ENCODE measurements around the gene ANKH.

The ANKH gene

DNA sequence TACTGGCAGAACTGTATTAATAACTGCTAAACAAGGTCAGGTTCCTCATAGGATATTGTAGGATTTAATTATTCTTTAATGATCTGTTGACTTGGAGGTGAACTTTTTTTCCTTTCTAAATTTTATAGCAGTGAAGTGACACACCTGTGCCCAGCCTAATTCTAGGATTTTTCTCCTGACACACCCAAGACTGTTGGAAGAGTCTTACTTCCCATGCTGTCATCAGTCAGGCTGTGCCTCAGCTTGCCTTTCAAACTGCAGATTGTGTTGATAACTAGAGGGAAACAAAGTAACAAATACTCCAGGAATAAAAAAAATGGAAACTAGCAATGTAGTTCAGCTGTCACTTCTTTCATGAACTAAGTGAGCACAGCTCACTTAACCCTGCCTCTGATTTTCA is 185.1 kb downstream of the ANKH start:
- TF ChIP-seq, protein P1, sequence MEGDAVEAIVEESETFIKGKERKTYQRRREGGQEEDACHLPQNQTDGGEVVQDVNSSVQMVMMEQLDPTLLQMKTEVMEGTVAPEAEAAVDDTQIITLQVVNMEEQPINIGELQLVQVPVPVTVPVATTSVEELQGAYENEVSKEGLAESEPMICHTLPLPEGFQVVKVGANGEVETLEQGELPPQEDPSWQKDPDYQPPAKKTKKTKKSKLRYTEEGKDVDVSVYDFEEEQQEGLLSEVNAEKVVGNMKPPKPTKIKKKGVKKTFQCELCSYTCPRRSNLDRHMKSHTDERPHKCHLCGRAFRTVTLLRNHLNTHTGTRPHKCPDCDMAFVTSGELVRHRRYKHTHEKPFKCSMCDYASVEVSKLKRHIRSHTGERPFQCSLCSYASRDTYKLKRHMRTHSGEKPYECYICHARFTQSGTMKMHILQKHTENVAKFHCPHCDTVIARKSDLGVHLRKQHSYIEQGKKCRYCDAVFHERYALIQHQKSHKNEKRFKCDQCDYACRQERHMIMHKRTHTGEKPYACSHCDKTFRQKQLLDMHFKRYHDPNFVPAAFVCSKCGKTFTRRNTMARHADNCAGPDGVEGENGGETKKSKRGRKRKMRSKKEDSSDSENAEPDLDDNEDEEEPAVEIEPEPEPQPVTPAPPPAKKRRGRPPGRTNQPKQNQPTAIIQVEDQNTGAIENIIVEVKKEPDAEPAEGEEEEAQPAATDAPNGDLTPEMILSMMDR (IDR thresholded peaks at IDR 0.05; ENCODE audit: low read depth, low read length) = no peak
- H3K36me3 ChIP-seq = peaks cover 47% of the 10 kb centered on the region
- no peaks in the 10 kb centered on the region for H3K4me1 ChIP-seq
- DNase-seq = no peak
- no peak overlapping the region for H3K4me3 ChIP-seq (ENCODE audit: low read depth, low read length)
- H3K27me3 ChIP-seq = no peaks in the 10 kb centered on the region
- H3K9me3 ChIP-seq = no peaks in the 10 kb centered on the region

- TF ChIP-seq, protein P1 (IDR thresholded peaks at IDR 0.05; ENCODE audit: low read depth, low read length) = peak; percentile 79
- Histone ChIP-seq H3K4me1 (no peaks in the 10 kb centered on the region), H3K36me3 (peaks cover 44% of the 10 kb centered on the region), H3K9me3 (no peaks in the 10 kb centered on the region), H3K4me3 (ENCODE audit: low read depth, low read length) (no peak overlapping the region), H3K27me3 (no peaks in the 10 kb centered on the region)
- peak; percentile 43 for DNase-seq
Observed at GRCh38 chr5:14685757-14686156, 185.8 kb downstream of the ANKH start.

DNA sequence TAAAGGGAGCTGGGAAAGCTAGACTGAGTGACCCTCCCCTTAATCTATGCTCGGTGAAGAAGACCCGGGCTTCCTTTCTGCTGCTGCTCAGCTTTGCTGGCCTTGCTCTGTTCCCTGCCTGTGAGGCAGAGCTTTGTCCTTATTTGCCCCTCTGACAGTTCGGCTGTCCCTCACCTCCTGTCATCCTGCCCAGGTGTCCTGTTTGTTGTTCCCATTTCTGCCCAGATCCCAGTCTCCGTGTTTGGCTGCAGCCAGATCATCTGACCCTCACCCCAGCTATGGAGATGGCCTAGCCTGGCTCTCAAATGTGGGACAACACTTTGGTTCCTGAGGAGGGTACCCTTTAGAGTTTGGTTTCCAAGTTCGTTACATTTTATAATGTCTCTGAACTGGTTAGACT is 186.8 kb downstream of the ANKH start:
- no peak overlapping the region for H3K4me3 ChIP-seq (ENCODE audit: low read depth, low read length)
- no peaks in the 10 kb centered on the region for H3K9me3 ChIP-seq
- DNase-seq = no peak
- H3K4me1 ChIP-seq = no peaks in the 10 kb centered on the region
- H3K27me3 ChIP-seq = no peaks in the 10 kb centered on the region
- TF ChIP-seq, protein P1 (IDR thresholded peaks at IDR 0.05; ENCODE audit: low read depth, low read length) = no peak
- peaks cover 40% of the 10 kb centered on the region for H3K36me3 ChIP-seq

DNA sequence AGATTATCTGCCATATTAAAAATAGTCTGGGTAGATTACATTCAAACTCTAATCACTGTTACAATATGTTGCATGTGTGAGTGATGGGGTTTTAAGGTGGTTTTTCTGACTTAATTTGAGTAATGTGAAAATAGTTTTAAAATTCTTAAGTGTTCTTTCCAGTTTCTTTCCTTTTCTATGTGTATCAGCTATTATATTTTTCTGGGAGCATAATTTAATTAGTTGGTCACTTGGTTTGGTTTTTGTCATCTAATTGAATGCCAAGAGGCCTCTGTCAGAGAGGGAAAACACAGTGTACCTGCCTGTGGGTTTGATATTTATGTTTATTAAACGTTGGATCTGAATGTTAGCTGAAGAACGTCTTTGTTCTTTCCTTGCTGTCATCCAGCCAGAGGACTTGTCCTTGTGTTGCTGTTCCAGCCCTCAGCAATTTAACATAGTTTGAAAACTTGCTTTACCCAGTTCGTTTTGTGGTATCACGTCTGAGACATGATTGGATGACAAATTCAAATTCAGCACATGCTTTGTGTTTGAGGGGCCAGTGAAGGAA is 187.6 kb downstream of the ANKH start:
- Histone ChIP-seq H3K36me3 (peaks cover 36% of the 10 kb centered on the region), H3K4me1 (no peaks in the 10 kb centered on the region), H3K4me3 (ENCODE audit: low read depth, low read length) (no peak overlapping the region), H3K9me3 (no peaks in the 10 kb centered on the region), H3K27me3 (no peaks in the 10 kb centered on the region)
- no peak for DNase-seq
- TF ChIP-seq, protein P1 (IDR thresholded peaks at IDR 0.05; ENCODE audit: low read depth, low read length) = no peak

GRCh38 chr5:14681236-14681752 is 190.3 kb downstream of the ANKH start:
- H3K36me3 ChIP-seq = peaks cover 21% of the 10 kb centered on the region
- H3K4me1 ChIP-seq = no peaks in the 10 kb centered on the region
- TF ChIP-seq, protein P1 (IDR thresholded peaks at IDR 0.05; ENCODE audit: low read depth, low read length) = no peak
- no peaks in the 10 kb centered on the region for H3K9me3 ChIP-seq
- H3K4me3 ChIP-seq (ENCODE audit: low read depth, low read length) = no peak overlapping the region
- no peak for DNase-seq
- H3K27me3 ChIP-seq = no peaks in the 10 kb centered on the region

GRCh38 chr5:14679595-14679994 is 192.0 kb downstream of the ANKH start:
- no peak for DNase-seq
- TF ChIP-seq, protein P1 (IDR thresholded peaks at IDR 0.05; ENCODE audit: low read depth, low read length) = no peak
- H3K36me3 ChIP-seq = peaks cover 27% of the 10 kb centered on the region

More at GRCh38 chr5:14679595-14679994, 192.0 kb downstream of the ANKH start:
- no peaks in the 10 kb centered on the region for H3K4me1 ChIP-seq
- H3K27me3 ChIP-seq = no peaks in the 10 kb centered on the region
- H3K9me3 ChIP-seq = no peaks in the 10 kb centered on the region
- no peak overlapping the region for H3K4me3 ChIP-seq (ENCODE audit: low read depth, low read length)
